ENCODE data around the gene ARSH.
"Not testable (repeated sequence)": the region's sequence is repeated elsewhere in the genome, so short reads cannot be mapped to it uniquely, and the experiment has no call there.

Gene ARSH

DNA sequence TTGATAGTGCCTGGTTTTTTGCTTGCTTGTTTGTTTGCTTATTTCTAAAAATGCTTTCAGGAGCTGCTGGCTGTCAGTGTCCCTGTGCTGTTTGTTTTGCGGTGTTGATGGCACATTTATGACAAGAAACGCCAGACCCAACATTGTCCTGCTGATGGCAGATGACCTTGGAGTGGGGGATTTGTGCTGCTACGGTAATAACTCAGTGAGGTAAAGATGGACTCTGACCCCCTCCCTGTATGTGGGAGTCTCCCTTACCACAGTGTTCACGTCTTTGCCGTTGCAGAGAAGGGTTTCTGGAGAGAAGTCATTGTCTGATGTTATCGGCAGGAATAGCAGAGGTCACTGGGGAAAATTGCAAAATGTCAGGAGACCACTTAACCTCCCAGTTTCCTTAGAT, at the start of gene ARSH:
Gene ARSH, plus strand, starts transcription at position 52 of the 400 bp plus-strand sequence. Its CDS starts 67 bp downstream, at position 119.
- no peak for DNase-seq

DNA sequence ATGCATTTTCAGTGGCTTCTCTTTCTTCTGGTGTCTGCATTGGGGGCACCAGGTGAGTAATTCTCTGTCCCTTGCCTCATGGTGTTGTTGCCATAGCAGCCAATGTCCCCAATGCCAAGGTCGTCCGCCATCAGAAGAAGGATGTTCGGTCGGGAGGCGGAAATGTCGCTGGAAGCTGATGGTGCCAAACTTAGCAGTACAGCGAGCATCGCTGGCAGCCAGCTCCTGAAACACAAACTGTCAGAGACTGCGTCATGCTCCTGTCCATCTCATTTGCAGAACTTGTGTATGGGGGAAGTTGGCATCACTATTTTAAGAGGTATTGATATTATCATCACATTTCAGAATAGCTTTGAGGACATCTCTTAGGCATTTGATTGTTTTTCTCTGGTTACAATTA, 48.1 kb upstream of the ARSH start:
- DNase-seq = no peak

GRCh38 chrX:2960861-2961515, 45.4 kb upstream of the ARSH start:
- no peak for DNase-seq

DNA sequence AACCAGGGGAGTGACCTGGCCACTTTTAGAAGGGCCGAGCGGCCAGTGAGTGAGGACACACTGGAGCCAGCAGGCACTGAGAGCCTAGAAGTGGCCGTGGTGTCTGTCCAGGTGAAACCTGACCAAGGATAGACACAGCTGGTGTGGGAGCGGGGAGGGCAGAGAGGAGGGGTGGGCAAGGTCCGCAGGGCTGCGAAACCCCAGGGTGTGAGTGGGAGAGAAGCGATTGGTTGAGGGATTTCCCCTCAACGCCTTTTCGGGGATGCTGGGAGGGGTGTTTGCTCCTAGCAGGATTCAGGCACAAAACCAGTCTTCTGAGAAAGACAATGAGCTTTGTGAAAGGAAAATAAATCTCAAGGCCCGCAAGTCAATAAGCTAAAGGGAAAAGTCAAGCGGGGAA, 44.0 kb upstream of the ARSH start:
- no peak for DNase-seq

DNA sequence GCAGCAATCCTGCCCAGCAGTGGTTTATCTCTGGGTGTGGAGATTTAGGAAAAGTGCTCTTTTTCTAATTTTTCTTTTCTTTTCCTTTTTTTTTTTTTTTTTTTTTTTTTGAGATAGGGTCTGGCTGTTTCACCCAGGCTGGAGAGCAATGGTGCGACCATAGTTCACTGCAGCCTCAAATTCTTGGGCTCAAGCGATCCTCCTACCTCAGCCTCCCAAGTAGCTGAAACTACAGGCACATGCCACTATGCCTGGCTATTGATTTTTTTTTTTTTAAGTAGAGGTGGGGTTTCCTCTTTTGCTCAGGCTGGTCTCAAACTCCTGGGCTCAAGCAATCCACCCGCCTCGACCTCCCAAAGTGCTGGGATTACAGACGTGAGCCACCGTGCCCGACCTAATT, 42.9 kb upstream of the ARSH start:
- DNase-seq = not testable (repeated sequence)

GRCh38 chrX:2963992-2964794, 42.2 kb upstream of the ARSH start:
- DNase-seq = not testable (repeated sequence)

- DNase-seq = no peak
Measured at GRCh38 chrX:2965965-2966364, 40.4 kb upstream of the ARSH start.

GRCh38 chrX:2967012-2967411, 39.3 kb upstream of the ARSH start:
- DNase-seq = no peak

DNA sequence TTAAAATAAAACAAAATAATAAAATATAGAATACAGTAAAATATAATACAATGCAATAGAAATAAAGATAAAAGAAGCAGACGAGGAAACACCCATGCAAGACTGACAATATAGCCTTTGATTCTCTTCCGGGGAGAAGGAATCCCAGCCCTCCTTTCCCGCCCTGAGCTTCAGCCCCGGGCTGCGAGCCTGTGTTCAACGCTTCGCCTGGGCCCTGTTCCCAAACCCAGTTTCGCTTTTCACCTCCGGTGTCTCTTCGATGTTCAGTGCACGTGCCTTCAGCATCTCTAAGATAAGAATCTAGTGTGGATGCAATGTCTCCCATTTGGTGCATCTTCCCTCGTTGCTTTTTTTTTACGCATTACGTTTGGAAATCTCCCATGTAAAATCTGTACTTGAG, 38.8 kb upstream of the ARSH start:
- DNase-seq = no peak

DNA sequence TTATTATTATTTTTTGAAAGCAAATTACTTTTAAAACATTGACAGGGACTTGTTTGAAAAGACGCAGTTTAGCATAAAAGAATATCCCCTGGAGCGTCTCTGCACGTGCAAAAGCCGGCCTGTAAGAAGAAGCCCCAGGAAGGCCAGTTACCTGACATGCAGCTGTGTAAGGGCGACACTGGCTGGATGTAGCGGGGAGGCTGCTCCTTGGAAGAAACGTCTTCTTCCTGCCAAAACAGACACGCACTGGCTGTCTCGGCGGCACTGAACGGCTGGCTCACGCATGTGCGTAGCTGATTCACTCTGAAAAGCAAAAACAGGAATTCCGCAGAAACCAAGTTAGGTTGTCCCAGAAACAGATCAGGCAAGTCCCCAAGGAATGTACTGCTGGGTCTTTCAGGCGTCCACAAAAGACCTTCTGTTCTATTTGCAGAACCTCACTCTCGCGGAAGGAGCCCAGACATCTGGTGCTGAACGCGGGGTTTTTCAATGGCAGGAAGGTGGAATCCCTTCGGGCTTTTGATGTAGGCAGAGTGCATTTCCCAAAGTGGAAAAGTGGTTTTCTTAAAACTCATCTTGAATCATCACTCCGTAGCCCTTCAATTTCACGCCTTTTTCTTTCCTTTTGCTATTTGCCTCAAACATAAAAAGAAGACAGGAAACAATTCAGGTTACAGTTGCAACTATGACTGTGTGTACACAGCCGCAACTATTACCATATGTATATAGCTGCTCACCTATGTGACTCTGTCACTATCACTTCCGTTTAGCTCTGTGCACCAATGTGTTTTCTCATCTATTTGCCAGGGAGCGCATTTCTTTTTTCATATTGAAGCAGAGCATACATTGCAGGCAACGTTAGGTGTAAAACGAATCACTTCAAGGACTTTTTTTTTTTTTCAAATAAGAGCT, 38.1 kb upstream of the ARSH start:
- DNase-seq = no peak

- DNase-seq = no peak
Measured at GRCh38 chrX:2969021-2969420, 37.3 kb upstream of the ARSH start.

DNA sequence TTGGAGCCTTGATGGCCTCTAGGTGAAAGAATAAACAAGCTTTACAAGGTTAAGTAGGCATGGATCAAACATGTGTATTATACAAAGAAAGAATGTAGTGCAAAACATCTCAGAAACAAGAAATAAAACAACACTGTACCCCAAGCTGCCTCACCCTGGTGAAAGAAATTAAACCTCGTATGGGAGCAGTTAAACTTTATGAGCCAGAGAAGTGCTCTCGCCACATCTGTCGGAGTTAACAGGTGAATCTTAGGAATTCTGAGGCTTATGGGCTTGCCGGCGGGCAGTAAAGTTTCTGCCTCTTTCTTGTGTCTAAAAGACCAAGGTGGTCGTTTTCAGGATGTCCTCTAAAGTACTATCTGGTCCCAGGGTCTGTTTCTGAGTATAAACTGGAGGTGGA, 34.0 kb upstream of the ARSH start:
- DNase-seq = no peak

- DNase-seq = no peak
Measured at GRCh38 chrX:2974961-2975360, 31.4 kb upstream of the ARSH start.

- not testable (repeated sequence) for DNase-seq
Measured at GRCh38 chrX:2978639-2979038, 27.7 kb upstream of the ARSH start.

GRCh38 chrX:2984342-2984741, 22.0 kb upstream of the ARSH start:
- DNase-seq = no peak

DNA sequence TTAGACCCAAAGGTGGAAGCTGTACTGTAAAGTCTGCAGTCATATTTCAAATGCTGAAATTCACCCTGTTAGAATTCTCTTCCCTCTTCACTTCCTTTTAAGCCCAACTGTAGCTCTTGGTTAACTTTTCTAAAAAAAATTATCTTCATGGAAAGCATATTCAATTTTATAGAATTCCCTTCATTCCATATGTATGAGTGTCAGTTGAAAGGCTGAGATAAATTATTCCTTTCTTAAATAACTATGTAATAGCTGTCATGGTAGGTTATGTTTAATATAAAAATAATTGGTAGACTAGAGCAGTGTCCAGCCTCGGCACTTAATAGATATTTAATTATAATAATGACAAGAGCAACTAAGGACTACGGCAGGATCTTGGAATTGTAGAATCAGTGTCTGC, 16.8 kb upstream of the ARSH start:
- DNase-seq = no peak

GRCh38 chrX:3010532-3010931, 4.2 kb downstream of the ARSH start:
- DNase-seq = no peak

DNA sequence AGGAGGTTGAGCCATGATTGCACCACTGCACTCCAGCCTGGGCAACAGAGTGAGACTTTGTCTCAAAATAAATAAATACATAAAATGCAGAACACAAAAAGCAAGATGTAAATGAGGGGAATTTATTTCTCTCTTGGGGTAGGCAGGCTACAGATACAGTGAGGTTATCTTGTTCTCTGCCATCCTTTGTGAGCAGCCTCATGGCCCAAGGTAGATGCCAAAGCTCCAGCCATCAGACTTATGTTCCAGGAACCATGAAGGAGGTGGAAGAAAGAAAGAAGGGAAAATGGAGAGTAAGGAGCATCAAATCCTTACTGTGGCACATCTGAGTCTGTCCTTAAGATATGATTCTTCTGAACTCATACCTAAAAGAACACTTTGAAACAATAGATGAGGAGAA, 11.1 kb downstream of the ARSH start:
- no peak for DNase-seq

DNA sequence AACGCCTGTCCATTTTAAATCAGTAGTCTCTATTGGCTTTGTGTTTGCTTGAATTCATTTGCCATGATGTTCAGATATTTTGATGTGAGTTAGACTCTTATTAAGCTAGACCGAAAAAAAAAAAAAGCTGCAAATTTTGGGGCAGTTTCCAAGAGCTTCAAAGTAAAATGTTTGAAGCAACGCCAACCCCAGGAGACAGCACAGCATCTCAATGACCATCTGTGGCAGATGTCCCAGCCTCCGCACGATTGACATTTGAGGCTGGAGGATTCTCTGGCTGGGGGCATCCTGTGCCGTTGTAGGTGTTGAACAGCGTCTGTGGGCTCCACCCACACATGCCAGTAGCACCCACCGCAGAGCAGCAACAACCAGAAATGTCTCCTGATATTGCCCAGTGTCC, 17.8 kb downstream of the ARSH start:
- DNase-seq = no peak

DNA sequence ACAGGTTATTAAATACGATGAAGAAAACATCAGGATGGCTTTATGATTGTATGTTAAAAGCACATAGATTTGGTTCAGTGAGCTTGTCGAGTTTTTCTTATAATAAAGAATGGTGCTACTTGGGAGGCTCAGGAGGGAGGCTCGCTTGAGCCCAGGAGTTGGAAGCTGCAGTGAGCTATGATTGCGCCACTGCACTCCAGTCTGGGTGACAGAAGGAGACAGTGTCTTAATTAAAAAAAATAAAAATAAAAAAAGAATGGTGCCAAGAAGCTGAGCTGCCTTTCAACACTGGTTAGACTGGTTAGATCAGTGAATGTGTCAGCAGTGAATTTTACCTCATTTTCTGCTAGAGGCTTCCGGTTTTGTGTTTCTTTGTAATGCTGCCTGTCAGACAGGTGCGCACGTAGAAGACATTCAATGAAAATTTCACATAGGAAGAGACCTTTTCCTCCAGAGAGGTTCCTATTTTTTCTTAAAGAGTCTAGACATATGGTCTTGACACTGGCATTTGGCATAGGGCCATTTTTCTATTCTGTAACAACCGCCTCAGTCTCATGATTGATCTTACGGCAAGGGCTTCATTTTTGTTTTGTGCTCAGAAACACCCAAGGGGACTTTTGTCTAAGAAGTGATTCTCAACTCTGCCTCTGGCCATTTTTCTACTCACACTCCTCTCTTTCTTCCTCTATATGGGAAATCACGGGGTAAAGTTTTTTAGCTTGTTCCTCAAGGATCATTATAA, 19.9 kb downstream of the ARSH start:
- DNase-seq = no peak

GRCh38 chrX:3029129-3029528, 22.8 kb downstream of the ARSH start:
- no peak for DNase-seq

GRCh38 chrX:3037218-3037617, 30.9 kb downstream of the ARSH start:
- DNase-seq = no peak

GRCh38 chrX:3044196-3044595, 37.9 kb downstream of the ARSH start:
- no peak for DNase-seq
